AG04449 (cell line): ENCODE measurements around the gene FRMD4A.

Experiments
- CTCF ChIA-PET: fragments of 350-600 bp; formaldehyde crosslinking; extraction: SDS; loops from one replicate; lab custom pipeline; 2021; ENCODE audit warnings: antibody characterized with exemption; lab: Yijun Ruan, JAX
- POLR2A ChIA-PET: fragments of 400-600, 350-600 bp; formaldehyde crosslinking; extraction: SDS; loops from one replicate; lab custom pipeline; 2020; ENCODE audit warnings: antibody characterized with exemption, inconsistent platforms; lab: Yijun Ruan, JAX
- DNase-seq: peaks from one replicate; pipeline ENCODE4 v3.0.0-alpha.2; 2010; ENCODE audit warnings: low read depth, low spot score
- H3K4me3 ChIP-seq: 2 replicates; pipeline ENCODE4 v1.5.1; 2011; ENCODE audit warnings: low read depth, mild to moderate bottlenecking, control low read depth, low read length
- CTCF ChIP-seq: IDR thresholded peaks from one replicate; pipeline ENCODE4 v1.5.1; 2011; ENCODE audit warnings: mild to moderate bottlenecking, moderate library complexity, low read length, control low read depth, inconsistent platforms; ENCODE audit not compliant: insufficient read depth; ENCODE audit errors: missing control alignments

Gene FRMD4A

GRCh38 chr10:13990946-13991345, 339.8 kb downstream of the FRMD4A start:
- ChIA-PET POLR2A (no interaction called here), CTCF (interaction anchor here (1.0 to 1.2 kb wide), 2 partner anchors 10 to 12 kb away, joined by 3 read pairs; no protein-coding TSS in a partner anchor)
- no peak for DNase-seq
- no peak overlapping the region; the same call in 1 of the 2 replicates for H3K4me3 ChIP-seq
- TF ChIP-seq CTCF = no peak

GRCh38 chr10:13990392-13990805, 340.3 kb downstream of the FRMD4A start:
- ChIA-PET CTCF (interaction anchor here (1.0 to 1.2 kb wide), 2 partner anchors 10 to 11 kb away, joined by 3 read pairs; no protein-coding TSS in a partner anchor), POLR2A (interaction anchor here (0.6 kb wide), 1 partner anchor 106 kb away, joined by 3 read pairs; no protein-coding TSS in a partner anchor)
- H3K4me3 ChIP-seq = no peak overlapping the region
- DNase-seq = no peak
- TF ChIP-seq CTCF = no peak

GRCh38 chr10:13989616-13990015, 341.1 kb downstream of the FRMD4A start:
- CTCF ChIA-PET = no interaction called here
- H3K4me3 ChIP-seq = no peak overlapping the region
- DNase-seq = no peak
- POLR2A ChIA-PET = no interaction called here
- no peak for TF ChIP-seq CTCF

- CTCF ChIA-PET = no interaction called here
- peak; percentile 29 for DNase-seq
- no peak overlapping the region for H3K4me3 ChIP-seq
- TF ChIP-seq CTCF = no peak
- POLR2A ChIA-PET = no interaction called here
Measured at GRCh38 chr10:13987446-13987845, 343.3 kb downstream of the FRMD4A start.

GRCh38 chr10:13984647-13985155, 346.0 kb downstream of the FRMD4A start:
- POLR2A ChIA-PET = interaction anchor here (0.6 kb wide), 1 partner anchor 26 kb away, joined by 3 read pairs; no protein-coding TSS in a partner anchor
- CTCF ChIA-PET = no interaction called here
- DNase-seq = peak; percentile 79
- H3K4me3 ChIP-seq = no peak overlapping the region
- TF ChIP-seq CTCF = no peak

- H3K4me3 ChIP-seq = no peak overlapping the region
- no peak for TF ChIP-seq CTCF
- ChIA-PET POLR2A (no interaction called here), CTCF (interaction anchor here (1.5 kb wide), 1 partner anchor 13 kb away, joined by 4 read pairs; no protein-coding TSS in a partner anchor)
- no peak for DNase-seq
Measured at GRCh38 chr10:13983035-13983434, 347.7 kb downstream of the FRMD4A start.
